CD1c-positive myeloid dendritic cell (primary cell): ENCODE results near the gene GRPR.
"Not testable (repeated sequence)": the region's sequence is repeated elsewhere in the genome, so short reads cannot be mapped to it uniquely, and the experiment has no call there.

Source experiments
- DNase-seq: peaks from one replicate; pipeline ENCODE4 v3.0.0-alpha.2; 2016; ENCODE audit errors: extremely low spot score

GRPR gene

DNA sequence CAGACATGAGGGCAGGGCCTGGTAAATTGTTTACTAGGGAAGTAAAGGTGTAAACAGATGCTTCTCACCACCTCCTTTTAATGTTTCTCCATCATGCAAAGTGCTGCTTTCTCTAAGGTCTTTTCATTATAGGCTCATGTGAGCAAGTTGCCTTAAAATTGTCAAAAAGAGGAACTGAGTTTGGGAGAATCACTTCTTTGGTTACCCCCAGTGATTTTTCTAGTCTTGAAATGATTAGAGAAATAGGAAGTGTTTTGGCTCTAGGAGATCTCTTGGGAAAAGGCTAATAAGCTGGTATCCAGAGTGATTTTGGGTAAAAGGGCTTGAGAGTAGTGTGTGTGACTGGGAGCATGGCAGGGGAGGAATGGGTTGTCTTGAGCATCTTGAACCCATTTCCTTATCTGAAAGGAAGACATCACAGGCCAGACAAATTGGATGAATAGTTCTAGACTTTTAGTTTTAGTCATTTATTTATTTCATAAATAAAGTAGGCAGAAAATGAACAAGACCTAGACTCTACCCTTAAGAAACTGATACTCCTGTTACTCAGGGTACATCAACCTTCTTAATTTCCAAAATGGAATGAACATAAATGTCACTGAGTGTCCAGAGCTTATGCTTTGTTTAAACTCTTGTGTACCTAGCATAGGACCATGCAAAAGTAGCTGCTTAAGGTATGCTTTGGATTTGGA is 14.2 kb downstream of the GRPR start:
- DNase-seq = peak; percentile 45

DNA sequence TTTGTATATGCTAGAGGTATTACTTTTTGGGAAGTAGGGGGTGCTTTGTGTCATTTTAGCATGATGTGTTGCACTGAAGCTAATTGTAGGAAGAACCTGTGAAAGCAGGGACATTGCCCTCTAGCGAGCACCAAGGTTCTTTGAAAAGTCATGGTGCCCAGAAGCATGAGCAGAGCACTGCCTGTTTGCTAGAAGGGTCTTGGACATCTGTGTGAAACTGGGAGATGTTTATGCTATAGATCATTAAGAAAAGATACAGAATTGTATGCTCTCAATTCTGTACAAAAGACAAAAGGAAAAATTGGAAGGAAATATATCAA is 14.7 kb downstream of the GRPR start:
- no peak for DNase-seq

DNA sequence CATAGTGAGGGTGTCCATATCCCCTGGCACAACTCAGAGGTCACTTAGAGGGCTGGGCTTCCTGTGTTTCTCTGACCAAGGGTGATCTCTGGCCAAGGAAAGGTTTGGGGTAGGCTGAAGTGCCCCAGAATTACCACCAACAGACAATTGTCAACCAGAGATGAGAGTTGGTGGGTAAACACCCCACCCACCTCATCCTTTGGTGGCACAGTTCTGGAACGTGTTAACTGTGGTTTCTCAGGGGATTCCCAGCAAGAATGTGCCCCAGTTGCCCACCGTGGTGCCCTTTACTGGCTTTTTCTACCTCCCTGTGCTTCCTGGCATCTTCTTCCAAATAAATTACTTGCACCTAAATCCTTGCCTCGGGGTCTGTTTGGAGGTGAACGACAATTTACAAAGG is 17.1 kb downstream of the GRPR start:
- no peak for DNase-seq

DNA sequence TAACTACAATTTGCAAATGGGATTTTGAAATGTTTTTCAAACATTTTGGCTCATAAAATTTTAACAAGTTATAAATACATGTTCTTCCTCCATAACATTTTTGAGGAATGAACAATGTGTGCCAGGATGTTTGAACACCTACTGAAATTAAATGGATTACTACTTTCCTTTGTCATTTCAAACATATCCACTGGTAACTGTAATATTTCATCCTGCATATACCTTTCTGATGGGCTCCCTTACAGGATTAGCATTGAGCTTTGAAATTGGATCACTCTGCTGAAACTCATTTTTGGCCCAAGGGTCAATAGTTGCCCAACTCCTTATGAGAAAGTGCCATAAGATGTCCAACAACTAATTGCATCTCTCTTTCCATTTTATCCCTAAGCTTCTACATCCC is 17.6 kb downstream of the GRPR start:
- no peak for DNase-seq

DNA sequence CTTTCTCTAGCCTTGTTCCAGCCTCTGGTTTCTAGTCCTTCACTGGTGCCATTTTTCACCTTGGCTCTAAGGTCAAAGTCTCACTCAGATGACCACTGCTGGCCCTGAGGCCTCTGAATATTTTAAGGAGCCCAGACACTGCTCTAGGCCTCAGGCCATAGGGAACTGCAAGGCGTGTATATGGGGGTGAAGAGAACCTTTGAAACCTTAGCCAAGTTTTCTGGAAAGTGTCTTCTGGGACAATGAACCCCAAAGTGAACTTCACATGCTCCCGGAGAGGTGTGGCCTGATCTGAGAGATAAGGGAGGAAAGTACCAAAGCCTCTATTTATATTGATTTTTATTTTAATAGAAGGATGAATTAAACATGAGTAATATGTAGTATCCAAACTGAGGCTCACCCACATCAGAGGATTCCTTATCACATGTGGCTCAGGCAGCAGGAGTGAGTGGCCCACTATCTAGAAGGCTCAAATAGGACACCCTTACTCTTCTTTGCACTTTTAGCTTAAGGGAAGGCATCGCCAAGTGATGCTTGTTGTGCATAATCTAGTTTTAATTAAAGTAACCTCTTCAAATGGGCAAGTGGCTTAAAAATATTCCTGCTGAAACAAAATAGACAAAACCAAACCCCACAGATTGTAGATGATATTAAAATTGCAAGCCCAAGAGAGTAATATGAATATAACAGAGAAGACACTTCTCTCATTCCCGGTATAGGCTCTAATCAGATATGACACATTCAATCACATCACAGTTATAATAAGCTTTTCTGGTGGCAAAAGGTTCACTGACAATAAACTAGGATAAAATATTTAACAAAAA is 18.3 kb downstream of the GRPR start:
- DNase-seq = no peak

DNA sequence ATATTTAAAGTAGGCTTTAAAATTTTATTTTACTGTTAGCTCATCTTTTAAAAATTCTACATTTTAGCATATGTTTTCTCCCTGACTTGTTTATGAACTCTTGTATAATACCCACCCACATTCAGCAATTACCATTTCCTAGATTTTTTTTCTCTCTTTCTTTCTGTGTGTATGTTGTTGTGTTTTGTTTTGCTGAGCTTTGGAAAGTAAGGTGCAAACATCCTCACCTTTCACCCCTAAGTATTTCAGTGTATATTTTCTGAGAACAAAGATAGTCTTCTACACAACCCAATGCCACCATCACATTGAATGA is 18.8 kb downstream of the GRPR start:
- no peak for DNase-seq

DNA sequence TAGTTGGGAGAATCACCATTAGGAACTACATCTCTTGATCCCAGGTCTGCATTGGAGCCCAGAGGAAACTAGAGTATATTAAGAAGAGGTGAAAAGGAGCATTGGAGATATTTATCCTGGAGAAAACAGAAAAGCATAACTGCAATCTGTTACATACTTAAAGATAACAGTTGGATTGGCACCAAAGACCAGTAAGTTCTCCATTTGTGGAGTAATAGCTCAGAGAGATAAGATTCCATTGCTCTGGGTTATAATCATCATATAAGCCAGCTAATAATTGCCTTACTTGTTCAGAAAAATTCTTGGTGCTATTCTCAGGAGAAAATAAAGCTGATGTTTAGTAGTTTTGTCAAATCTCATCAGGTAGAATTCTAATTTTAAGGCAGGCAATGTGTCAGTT is 20.6 kb downstream of the GRPR start:
- no peak for DNase-seq

DNA sequence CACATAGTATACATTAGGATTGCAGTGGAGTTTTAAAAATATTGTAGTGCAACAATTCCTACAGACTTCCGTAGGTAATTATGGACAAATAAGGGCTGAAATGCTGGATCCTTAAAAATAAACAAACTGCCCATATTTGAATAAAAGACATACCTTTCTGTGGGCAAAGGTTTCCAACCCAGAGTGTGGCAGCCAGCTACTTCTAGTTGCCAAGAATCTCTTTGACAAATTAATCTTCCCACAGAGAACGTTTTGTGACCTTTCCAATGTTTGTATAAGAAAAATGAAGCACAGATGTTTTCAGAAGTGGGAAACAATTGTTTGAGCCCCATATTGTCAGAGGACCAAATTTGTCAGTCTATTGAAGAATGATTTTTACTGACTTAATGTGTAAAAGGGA is 21.1 kb downstream of the GRPR start:
- DNase-seq = no peak

DNA sequence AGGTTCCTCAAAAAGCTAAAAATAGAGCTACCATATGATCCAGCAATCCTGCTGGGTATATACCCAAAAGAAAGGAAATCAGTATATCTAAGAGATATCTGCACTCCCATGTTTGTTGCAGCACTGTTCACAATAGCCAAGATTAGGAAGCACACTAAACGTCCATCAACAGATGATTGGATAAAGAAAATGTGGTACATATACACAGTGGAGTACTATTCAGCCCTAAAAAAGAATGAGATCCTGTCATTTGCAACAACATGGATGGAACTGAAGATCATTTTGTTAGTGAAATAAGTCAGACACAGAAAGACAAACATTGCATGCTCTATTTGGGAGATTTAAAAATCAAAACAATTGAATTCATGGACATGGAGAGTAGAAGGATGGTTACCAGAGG is 21.7 kb downstream of the GRPR start:
- DNase-seq = not testable (repeated sequence)

DNA sequence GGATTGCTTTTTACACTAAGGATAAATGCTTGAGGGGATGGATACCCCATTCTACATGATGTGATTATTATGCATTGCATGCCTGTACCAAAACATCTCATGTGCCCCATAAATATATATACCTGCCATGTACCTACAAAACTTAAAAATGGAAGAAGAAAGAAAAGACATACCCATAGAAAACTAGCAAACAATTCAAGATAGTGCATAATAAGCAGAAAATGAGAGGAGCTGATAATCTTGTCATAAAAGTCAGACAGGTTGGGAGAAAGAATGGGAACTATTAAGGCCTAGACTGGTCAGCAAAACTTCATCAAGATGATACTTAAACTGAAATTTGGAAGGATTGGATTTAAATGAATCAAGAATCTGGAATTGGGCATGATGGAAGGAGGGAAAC is 22.3 kb downstream of the GRPR start:
- no peak for DNase-seq

DNA sequence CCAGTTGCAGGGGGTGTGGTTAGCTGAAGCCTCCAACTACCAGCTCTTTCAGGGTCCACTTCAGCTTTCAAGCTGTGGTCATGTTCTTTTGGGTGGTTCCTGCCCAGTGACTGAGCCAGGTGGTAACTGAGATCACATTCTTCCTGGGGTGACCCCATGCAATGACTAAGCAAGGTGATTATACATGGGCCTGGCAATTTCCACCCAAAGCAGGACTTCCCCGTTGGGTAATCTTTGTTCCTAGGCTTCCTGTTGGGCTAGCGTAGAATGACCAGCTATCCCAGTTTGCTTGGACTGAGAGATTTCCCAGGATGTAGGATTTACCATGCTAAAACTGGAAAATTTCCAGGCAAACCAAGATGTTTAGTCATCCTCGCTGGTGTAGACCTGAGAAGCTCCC is 25.5 kb downstream of the GRPR start:
- DNase-seq = no peak

DNA sequence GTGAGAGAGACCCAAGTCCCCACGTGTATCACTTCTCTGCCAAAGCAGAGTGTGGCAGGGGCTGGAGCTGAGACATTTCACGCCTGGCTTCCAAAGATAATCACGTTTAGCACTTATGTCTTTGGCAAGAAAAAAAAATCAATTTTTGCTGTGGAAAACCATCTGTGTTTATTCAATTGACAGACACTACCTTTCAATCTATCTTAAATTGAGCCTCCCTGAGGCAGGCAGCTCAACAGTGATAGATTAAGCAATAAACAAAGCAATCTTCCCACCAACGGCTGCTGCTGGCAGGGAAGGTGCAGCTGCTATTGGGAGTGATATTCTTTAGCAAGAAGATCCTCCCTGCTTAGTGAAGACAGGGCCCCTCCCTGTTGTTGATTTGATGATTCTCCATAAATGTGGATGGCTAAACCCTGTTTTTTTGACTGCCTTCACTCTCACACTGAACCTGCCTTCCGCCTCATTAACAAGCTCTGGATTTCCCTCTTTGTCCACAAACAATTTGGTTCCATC is 32.3 kb downstream of the GRPR start:
- DNase-seq = no peak

DNA sequence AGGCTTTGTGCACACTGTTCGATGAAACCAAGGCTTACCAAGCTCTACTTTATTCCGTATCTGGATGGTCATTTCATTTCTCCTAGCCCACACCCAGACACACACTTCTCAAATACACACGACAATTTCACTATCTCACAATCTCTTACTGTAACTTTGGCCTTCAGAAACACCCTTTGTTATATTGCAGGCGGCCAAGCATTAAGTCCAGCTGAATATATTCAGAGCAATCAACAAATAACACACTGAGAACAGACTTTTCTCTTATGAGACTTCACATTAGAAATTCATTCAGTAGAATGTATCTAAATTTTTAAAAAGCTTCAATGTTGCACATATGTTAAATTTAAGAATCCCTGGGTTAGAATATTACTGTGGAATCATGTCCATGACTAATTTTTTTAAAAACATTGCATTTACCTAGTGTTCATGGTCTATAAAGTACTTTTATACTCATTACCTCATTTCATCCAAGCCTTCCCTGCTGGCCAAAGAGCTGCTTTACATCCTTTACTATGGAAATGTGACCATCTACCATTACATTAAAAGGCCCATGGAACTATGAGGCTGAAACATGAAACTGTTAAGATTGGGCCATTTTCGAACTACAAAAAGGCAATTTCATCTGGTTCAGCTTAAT is 33.4 kb downstream of the GRPR start:
- no peak for DNase-seq

DNA sequence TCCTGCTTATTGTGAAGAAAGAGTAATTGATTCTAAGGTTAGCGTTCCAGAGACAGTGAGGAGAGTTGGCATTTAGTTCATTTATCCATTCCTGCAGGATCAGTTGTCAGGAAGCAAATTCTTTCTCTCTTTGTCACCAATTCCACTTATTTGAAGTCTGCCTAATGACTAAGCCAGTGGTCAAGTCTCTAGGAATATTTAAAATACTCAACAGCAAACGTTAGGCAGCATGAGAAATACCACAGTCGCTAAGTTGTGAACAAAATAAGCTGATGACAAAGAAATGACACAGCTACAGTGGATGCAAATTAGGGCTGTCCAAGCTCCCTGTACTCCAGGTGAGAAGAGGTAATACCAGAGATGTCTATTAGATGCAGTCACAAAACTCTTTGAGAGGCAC is 37.4 kb downstream of the GRPR start:
- no peak for DNase-seq

DNA sequence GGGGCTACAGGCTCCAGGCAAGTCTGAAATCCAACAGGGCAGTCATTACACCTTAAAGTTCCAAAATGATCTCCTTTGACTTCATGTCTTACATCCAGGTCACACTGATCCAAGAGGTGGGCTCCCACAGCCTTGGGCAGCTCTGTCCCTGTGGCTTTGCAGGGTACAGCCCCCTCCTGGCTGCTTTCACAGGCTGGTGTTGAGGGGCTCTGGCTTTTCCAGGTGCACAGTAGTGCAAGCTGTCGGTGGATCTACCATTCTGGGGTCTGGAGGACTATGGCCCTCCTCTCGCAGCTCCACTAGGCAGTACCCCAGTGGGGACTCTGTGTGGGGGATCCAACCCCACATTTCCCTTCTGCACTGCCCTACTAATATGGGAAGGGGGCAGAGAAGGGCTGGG is 37.8 kb downstream of the GRPR start:
- DNase-seq = not testable (repeated sequence)

DNA sequence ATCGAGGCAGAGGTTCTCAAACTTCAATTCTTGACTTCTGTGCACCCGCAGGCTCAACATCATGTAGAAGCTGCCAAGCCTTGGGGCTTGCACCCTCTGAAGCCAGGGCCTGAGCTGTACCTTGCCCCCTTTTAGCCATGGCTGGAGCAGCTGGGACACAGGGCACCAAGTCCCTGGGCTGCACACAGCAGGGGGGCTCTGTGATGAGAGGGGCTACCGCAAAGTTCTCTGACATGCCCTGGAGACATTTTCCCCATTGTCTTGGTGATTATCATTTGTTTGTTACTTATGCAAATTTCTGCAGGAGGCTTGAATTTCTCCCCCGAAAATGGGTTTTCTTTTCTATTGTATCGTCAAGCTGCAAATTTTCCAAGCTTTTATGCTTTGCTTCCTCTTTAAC is 39.0 kb downstream of the GRPR start:
- DNase-seq = no peak

DNA sequence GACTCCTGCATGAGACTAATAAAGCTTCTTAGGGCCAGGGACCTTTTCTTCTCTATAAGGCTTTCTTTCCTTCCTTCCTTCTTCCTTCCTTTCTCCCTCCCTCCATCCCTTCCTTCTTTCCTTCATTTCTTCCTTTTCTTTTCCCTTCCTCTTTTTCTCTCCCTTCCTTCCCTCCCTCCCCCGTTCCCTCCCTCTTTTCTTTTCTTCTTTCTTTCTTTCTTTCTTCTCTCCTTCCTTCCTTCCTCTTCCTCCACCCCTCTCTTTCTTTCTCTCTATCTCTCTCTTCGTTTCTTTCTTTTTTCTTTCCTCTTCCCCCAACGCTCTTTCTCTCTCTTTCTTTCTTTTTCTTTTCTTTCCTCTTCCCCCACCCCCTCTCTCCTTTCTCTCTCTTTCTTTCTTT is 41.4 kb downstream of the GRPR start:
- no peak for DNase-seq

DNA sequence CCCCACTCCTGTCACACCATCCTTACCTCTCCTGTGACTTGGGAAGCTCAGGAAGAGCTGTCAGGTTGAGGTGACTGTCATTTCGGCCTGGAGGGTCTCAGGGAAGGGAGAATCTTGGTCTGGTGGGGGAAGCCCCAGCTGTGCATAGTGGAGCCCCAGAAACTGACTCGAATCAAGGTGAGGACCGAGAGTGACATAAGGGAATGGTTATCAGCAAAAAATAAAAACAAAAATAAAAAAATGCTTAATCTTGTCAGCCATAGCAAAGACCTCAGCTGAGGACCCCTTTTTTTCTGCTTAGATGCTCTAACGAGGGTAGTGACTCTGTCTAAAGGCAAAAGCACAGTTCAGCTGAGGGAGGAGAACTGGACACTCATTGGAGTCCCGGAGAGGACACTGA is 43.8 kb downstream of the GRPR start, which contains the start of gene MAGEB17:
TSS of gene MAGEB17 (plus strand) at position 301 of the 400 bp plus-strand sequence. CDS start 2,902 bp downstream, outside the sequence.
- DNase-seq = no peak

DNA sequence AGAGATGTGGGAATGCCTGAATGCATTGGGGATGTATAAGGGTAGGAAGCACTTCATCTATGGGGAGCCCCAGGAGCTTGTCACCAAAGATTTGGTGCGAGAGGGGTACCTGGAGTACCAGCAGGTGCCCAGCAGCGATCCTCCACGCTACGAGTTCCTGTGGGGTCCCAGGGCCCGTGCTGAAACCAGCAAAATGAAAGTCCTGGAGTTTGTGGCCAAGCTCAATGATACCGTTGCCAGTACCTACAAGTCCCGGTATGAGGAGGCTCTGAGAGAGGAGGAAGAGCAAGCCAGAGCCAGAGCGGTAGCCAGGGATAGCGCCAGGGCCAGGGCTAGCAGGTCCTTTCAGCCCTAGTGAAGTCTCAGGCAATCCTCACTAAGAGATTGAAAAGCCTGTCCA is 47.7 kb downstream of the GRPR start:
- DNase-seq = no peak

DNA sequence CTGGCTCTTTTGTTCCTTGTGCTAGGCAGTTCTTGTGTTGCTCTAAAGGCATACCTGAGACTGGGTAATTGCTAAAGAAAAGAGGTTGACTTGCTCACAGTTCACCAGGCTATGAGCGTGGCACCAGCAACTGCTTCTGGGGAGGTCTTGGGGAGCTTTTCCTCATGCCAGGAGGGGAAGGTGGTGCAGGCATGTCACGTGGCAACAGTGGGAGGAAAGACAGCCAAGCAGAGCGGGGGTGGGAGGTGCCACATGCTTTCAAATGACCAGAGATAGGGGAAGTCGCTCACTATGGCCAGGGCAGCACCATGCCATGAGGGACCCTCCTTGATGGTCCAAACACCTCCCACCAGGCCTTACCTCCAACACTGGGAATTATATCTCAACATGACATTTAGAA is 48.6 kb downstream of the GRPR start:
- DNase-seq = no peak

DNA sequence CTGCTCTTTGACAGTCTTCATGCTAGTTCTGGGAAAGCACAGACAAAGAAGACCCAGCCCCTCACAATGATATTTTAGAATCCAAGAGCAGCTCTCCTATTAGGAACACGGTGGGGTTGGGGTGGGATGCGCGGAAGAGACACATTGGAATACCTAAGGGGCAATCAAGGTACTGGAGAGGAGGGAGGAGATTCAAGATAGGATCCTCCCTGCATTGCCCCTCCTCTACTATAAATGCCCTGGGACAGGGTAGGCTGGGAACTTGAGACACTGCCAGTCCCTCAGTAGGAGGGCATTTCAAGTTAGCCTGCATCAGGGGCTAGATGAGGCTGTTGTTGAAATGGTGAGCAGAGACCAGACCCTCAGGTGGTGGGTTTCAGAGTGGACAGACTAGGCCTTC is 49.0 kb downstream of the GRPR start:
- no peak for DNase-seq

DNA sequence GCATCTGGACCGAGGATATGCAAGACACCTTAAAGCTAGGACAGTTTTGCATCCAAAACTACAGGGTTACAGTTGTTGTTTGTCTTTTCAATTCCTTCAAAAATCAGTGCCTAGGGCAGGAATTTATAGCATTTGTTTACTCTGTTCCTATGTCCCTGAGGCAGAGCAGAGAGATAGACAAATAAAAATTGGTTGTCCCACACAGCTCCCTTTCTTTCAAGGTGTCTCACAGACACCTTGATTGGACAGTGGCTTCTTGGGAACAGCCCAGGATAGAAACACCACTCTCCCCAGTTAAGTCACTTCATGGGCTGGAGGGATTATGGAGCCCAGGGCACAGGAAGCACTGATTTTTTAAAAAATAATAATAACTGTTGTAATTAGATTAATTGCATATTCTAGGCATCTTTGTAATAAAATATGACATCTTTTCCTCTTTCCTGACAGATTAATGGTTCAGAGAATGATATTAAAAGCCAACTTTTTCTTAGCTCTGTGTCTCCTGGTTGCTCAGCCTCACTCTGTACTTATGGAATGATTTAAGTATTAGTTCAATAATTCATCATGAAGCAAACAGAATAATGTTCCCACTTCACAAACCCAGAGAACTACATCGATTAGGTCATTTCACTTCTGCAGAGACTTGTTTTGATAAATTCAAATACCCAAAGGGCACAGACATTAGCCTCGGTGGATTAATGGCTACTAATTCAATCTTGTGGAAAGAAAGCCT is 52.1 kb downstream of the GRPR start:
- no peak for DNase-seq
